IMR-90 (cell line): ENCODE measurements around the gene GPR107. TPM values are rescaled to one million over a fixed set of nuclear protein-coding genes. Genes with fewer than 3 reads are reported as not detected.
A peak's percentile ranks its signal among the peaks of the same experiment; 100 is the strongest.

Experiments used
- ATAC-seq: fragments of 200-7000 bp; cut with Tn5 transposase; 2 replicates; pipeline ENCODE4 v1.9.1; 2020; ENCODE audit warnings: low read depth, mild to moderate bottlenecking, moderate library complexity
- BruUV-seq: library from RNA; stranded (reverse); fragments of 400-500 nt; replicated peaks from 2 replicates; lab custom pipeline; 2021; lab: Mats Ljungman, UMichigan
- CTCF ChIA-PET: fragments of 300-600 bp; formaldehyde crosslinking; extraction: SDS; loops from one replicate; lab custom pipeline; 2021; ENCODE audit warnings: antibody characterized with exemption; lab: Yijun Ruan, JAX
- POLR2A ChIA-PET: fragments of 300-600 bp; sonication (Branson Sonifier 250); formaldehyde crosslinking; loops from one replicate; lab custom pipeline; 2022; ENCODE audit warnings: antibody characterized with exemption; ENCODE audit not compliant: unreplicated experiment; lab: Charles Lee
- DNase-seq: peaks from one replicate; pipeline ENCODE4 v3.0.0; 2013
- H2AFZ ChIP-seq: replicated peaks from 2 replicates; pipeline ENCODE3; 2013; ENCODE audit warnings: low read length, mild to moderate bottlenecking; ENCODE audit not compliant: poor library complexity
- H2AK5ac ChIP-seq: 2 replicates; pipeline ENCODE4 v1.6.1; 2013; ENCODE audit warnings: low read depth, low read length, inconsistent platforms
- H2AK9ac ChIP-seq: replicated peaks from 2 replicates; pipeline ENCODE3; 2013; ENCODE audit warnings: mild to moderate bottlenecking, low read depth, low read length, moderate library complexity; ENCODE audit not compliant: poor library complexity
- H2BK120ac ChIP-seq: 2 replicates; pipeline ENCODE4 v1.6.1; 2013; ENCODE audit warnings: low read depth, low read length, inconsistent platforms
- H2BK15ac ChIP-seq: 3 replicates; pipeline ENCODE4 v1.6.1; 2013; ENCODE audit warnings: low read depth, low read length, inconsistent platforms
- H2BK20ac ChIP-seq: 2 replicates; pipeline ENCODE4 v1.6.1; 2013; ENCODE audit warnings: low read depth, mild to moderate bottlenecking, inconsistent platforms, low read length, moderate library complexity
- H2BK5ac ChIP-seq: 2 replicates; pipeline ENCODE4 v1.6.1; 2013; ENCODE audit warnings: mild to moderate bottlenecking, low read depth, low read length, inconsistent platforms; ENCODE audit not compliant: poor library complexity, severe bottlenecking
- H3K14ac ChIP-seq: replicated peaks from 2 replicates; pipeline ENCODE4 v1.6.1; 2013; ENCODE audit warnings: low read depth, low read length, inconsistent platforms
- H3K18ac ChIP-seq: 2 replicates; pipeline ENCODE4 v1.6.1; 2013; ENCODE audit warnings: low read depth, low read length, control low read depth
- H3K23ac ChIP-seq: 2 replicates; pipeline ENCODE4 v1.6.1; 2013; ENCODE audit warnings: low read depth, low read length, inconsistent platforms
- H3K27ac ChIP-seq: 2 replicates; pipeline ENCODE4 v1.5.1; 2013; ENCODE audit warnings: mild to moderate bottlenecking, control low read depth, low read length; ENCODE audit not compliant: insufficient read depth
- H3K27me3 ChIP-seq: 2 replicates; pipeline ENCODE4 v1.6.1; 2013; ENCODE audit warnings: low read length; ENCODE audit not compliant: control insufficient read depth, insufficient read depth
- H3K36me3 ChIP-seq: 2 replicates; pipeline ENCODE4 v1.6.1; 2013; ENCODE audit warnings: low read length, mixed read lengths; ENCODE audit not compliant: control insufficient read depth, insufficient read depth
- H3K4ac ChIP-seq: 2 replicates; pipeline ENCODE4 v1.6.1; 2013; ENCODE audit warnings: low read depth, low read length, inconsistent platforms
- H3K4me1 ChIP-seq: 2 replicates; pipeline ENCODE4 v1.6.1; 2013; ENCODE audit warnings: low read length, mixed read lengths; ENCODE audit not compliant: control insufficient read depth, insufficient read depth
- H3K4me2 ChIP-seq: 2 replicates; pipeline ENCODE4 v1.6.1; 2013; ENCODE audit warnings: low read depth, mild to moderate bottlenecking, control low read depth, low read length, moderate library complexity
- H3K4me3 ChIP-seq: 2 replicates; pipeline ENCODE4 v1.5.1; 2013; ENCODE audit warnings: low read depth, mild to moderate bottlenecking, control low read depth, low read length, moderate library complexity; ENCODE audit not compliant: insufficient read depth
- H3K56ac ChIP-seq: 2 replicates; pipeline ENCODE4 v1.6.1; 2013; ENCODE audit warnings: low read length, inconsistent platforms; ENCODE audit not compliant: insufficient read depth; ENCODE audit errors: extremely low read depth
- H3K79me1 ChIP-seq, 2 experiments: 2 replicates each; pipeline ENCODE4 v1.6.1; 2013; ENCODE audit warnings: low read length in 2 of 2, inconsistent platforms in 1 of 2, low read depth in 1 of 2
- H3K9ac ChIP-seq: 2 replicates; pipeline ENCODE4 v1.6.1; 2013; ENCODE audit warnings: low read depth, low read length, control low read depth
- H3K9me1 ChIP-seq: 2 replicates; pipeline ENCODE4 v1.6.1; 2013; ENCODE audit warnings: low read length, inconsistent platforms; ENCODE audit not compliant: insufficient read depth
- H3K9me3 ChIP-seq: 2 replicates; pipeline ENCODE4 v1.6.1; 2013; ENCODE audit warnings: low read length; ENCODE audit not compliant: control insufficient read depth, insufficient read depth
- H4K20me1 ChIP-seq: 2 replicates; pipeline ENCODE4 v1.6.1; 2013; ENCODE audit warnings: low read length, inconsistent platforms; ENCODE audit not compliant: insufficient read depth
- H4K5ac ChIP-seq: 2 replicates; pipeline ENCODE4 v1.6.1; 2013; ENCODE audit warnings: mild to moderate bottlenecking, low read depth, low read length, control low read depth
- H4K8ac ChIP-seq, 2 experiments: 2 replicates each; pipeline ENCODE4 v1.6.1; 2013; ENCODE audit warnings: low read depth in 2 of 2, low read length in 2 of 2, control low read depth in 1 of 2, inconsistent platforms in 1 of 2
- H4K91ac ChIP-seq: 2 replicates; pipeline ENCODE4 v1.6.1; 2013; ENCODE audit warnings: low read depth, low read length, inconsistent platforms; ENCODE audit not compliant: insufficient read depth
- BHLHE40 ChIP-seq: fragments of 150-350 bp; IDR thresholded peaks from 2 replicates; pipeline ENCODE4 v1.6.1; 2016; ENCODE audit warnings: mild to moderate bottlenecking, low read depth, low read length
- CEBPB ChIP-seq: IDR thresholded peaks from 2 replicates; pipeline ENCODE4 v1.6.1; 2012; ENCODE audit warnings: low read depth, low read length, improper control_type of control experiment
- CHD1 ChIP-seq: IDR thresholded peaks from 2 replicates; pipeline ENCODE4 v1.6.1; 2012; ENCODE audit warnings: low read depth, low read length, improper control_type of control experiment
- ELK1 ChIP-seq: fragments of 150-350 bp; IDR thresholded peaks from 2 replicates; pipeline ENCODE4 v1.6.1; 2016; ENCODE audit warnings: low read depth, mild to moderate bottlenecking, low read length, moderate library complexity, borderline replicate concordance
- MAFK ChIP-seq: IDR thresholded peaks from 2 replicates; pipeline ENCODE4 v1.6.1; 2012; ENCODE audit warnings: low read depth, low read length, improper control_type of control experiment
- MXI1 ChIP-seq: IDR thresholded peaks from 2 replicates; pipeline ENCODE4 v1.6.1; 2012; ENCODE audit warnings: low read depth, mild to moderate bottlenecking, low read length, moderate library complexity, borderline replicate concordance
- POLR2A ChIP-seq: IDR thresholded peaks from 2 replicates; pipeline ENCODE4 v1.6.1; 2012; ENCODE audit warnings: mild to moderate bottlenecking, low read depth, low read length
- RAD21 ChIP-seq: IDR thresholded peaks from 2 replicates; pipeline ENCODE4 v1.6.1; 2012; ENCODE audit warnings: low read length, improper control_type of control experiment
- RCOR1 ChIP-seq: IDR thresholded peaks from 2 replicates; pipeline ENCODE4 v1.6.1; 2012; ENCODE audit warnings: mild to moderate bottlenecking, low read length, improper control_type of control experiment; ENCODE audit not compliant: insufficient replicate concordance
- SMC3 ChIP-seq: fragments of 150-350 bp; IDR thresholded peaks from 2 replicates; pipeline ENCODE4 v1.6.1; 2016; ENCODE audit warnings: low read depth, mild to moderate bottlenecking, antibody characterized with exemption, low read length, moderate library complexity
- USF2 ChIP-seq: fragments of 150-350 bp; IDR thresholded peaks from 2 replicates; pipeline ENCODE4 v1.6.1; 2017; ENCODE audit warnings: mild to moderate bottlenecking, antibody characterized with exemption, low read length, low read depth
- WGBS, 2 experiments: methylation state at CpG; one replicate each; pipeline versions ENCODE4 v1.1.5 to v1.1.7; 2013; ENCODE audit warnings: missing lambda C conversion rate in 2 of 2; ENCODE audit not compliant: insufficient read length in 1 of 2; ENCODE audit errors: extremely low coverage in 2 of 2; 5-methylcytosine and 5-hydroxymethylcytosine counted together
- dilution Hi-C: fragments of 300-500 bp; cut with HindIII; formaldehyde crosslinking; loops from one replicate; pipeline ENCODE4 v1.14.3; 2018; ENCODE audit warnings: low sequenced_read_pairs; ENCODE audit not compliant: unreplicated experiment
- in situ Hi-C: fragments of 300-500 bp; cut with MboI; formaldehyde crosslinking; loops from 3 replicates; pipeline ENCODE4 v1.14.3; 2019; ENCODE audit warnings: low sequenced_read_pairs, inconsistent platforms, mixed read lengths
- intact Hi-C: fragments of 100-400 bp; cut with micrococcal nuclease; formaldehyde crosslinking; loops from 2 replicates; pipeline ENCODE4 v1.10.0; 2022
- polyA plus RNA-seq, 3 experiments: library from polyadenylated mRNA; depleted of rRNA; stranded (reverse); fragments of >200 nt; gene quantifications; 2 replicates each; pipeline ENCODE4 v1.2.3, GENCODE V29; 2012; ENCODE audit warnings: low replicate concordance in 1 of 3
- total RNA-seq: library from RNA; depleted of rRNA; stranded (reverse); fragments of >200 nt; gene quantifications from 2 replicates; pipeline ENCODE4 v1.2.3, GENCODE V29; 2012

The GPR107 gene
- total and polyA plus RNA-seq, 2 of the 4 experiments (the other 2 are of a cell fraction), result 16.7 to 21.6 TPM

GRCh38 chr9:130181678-130182380 lies 128.1 kb downstream of the GPR107 start (continued):
- no peak for TF ChIP-seq ELK1

- Histone ChIP-seq H3K36me3 (peaks cover 7% of the 10 kb centered on the region; the same call in 1 of the 2 replicates), H3K18ac (peak overlapping the region; percentile 62; the same call in 1 of the 2 replicates), H2AK9ac (peak overlapping the region; percentile 86), H2AFZ (no peak overlapping the region), H3K9me1 (peaks cover 29% of the 10 kb centered on the region), H3K27me3 (no peaks in the 10 kb centered on the region), H3K9me3 (no peaks in the 10 kb centered on the region), H4K8ac (peak overlapping the region; percentile 29 to 66; a peak in 2 of 4 replicates), H3K56ac (no peak overlapping the region), H3K4me1 (peaks cover 36% of the 10 kb centered on the region), H3K27ac (peak overlapping the region; percentile 75; the same call in 1 of the 2 replicates), H2BK120ac (peak overlapping the region; percentile 81; the same call in 1 of the 2 replicates), H3K79me1 (peaks cover 25 to 79% of the 10 kb centered on the region in 2 experiments), H3K4ac (peak overlapping the region; percentile 80), H3K14ac (0 out of 2 replicates have a peak overlapping the region, but pooled peaks have one; percentile 47), H2BK15ac (peak overlapping the region; percentile 59; the same call in 1 of the 3 replicates), H4K20me1 (peaks cover 53% of the 10 kb centered on the region), H3K4me3 (no peak overlapping the region), H3K4me2 (no peak overlapping the region), H3K9ac (no peak overlapping the region), H4K5ac (no peak overlapping the region), H3K23ac (no peak overlapping the region), H2BK20ac (peak overlapping the region; percentile 40; the same call in 1 of the 2 replicates), H2AK5ac (peak overlapping the region; percentile 92), H2BK5ac (peak overlapping the region; percentile 77), H4K91ac (peak overlapping the region; percentile 90)
- intact Hi-C loops, result loop anchor here (5.0 kb wide), 1 partner anchor 40 kb away; no protein-coding TSS in a partner anchor
- CTCF ChIA-PET, result no interaction called here
- BruUV-seq, result no TSS peak
- dilution Hi-C loops, result no loop called here
- no peak for DNase-seq
- WGBS, 2 experiments, result 92% methylated on average over 4 of the region's 17 CpGs; no CpG with 5 or more reads in 1 of the 2 experiments
- POLR2A ChIA-PET, result no interaction called here
- in situ Hi-C loops, result no loop called here
- ATAC-seq, result no peak
- TF ChIP-seq MXI1 (no peak), RAD21 (no peak), BHLHE40 (no peak), SMC3 (no peak), CEBPB (no peak), RCOR1 (no peak), POLR2A (no peak), ELK1 (no peak), MAFK (no peak), USF2 (no peak), CHD1 (no peak)
Observed at GRCh38 chr9:130182381-130182909, 128.7 kb downstream of the GPR107 start.
